GM23338 (cell line): ENCODE results near the gene UVRAG. TPM values are rescaled to one million over a fixed set of nuclear protein-coding genes. Genes with fewer than 3 reads are reported as not detected.

ENCODE experiments used
- ATAC-seq: fragments of 200-7000 bp; cut with Tn5 transposase; 3 replicates; pipeline ENCODE4 v1.9.1; 2020
- DNase-seq: peaks from one replicate; pipeline ENCODE4 v3.0.0-alpha.2; 2015; ENCODE audit warnings: low spot score
- H2AFZ ChIP-seq: fragments of 200-600 bp; sonication (generic); 2 replicates; pipeline ENCODE4 v1.8.0; 2016; ENCODE audit warnings: antibody characterized with exemption, mild to moderate bottlenecking, moderate library complexity
- H3F3A ChIP-seq: fragments of 200-600 bp; sonication (generic); replicated peaks from 2 replicates; pipeline ENCODE4 v1.8.0; 2017; ENCODE audit warnings: antibody characterized with exemption, mixed run types, low read depth
- H3K27ac ChIP-seq: fragments of 200-600 bp; sonication (generic); 2 replicates; pipeline ENCODE4 v1.6.1; 2016; ENCODE audit warnings: low read depth
- H3K27me3 ChIP-seq: fragments of 200-600 bp; sonication (generic); 2 replicates; pipeline ENCODE4 v1.8.0; 2016; ENCODE audit warnings: mild to moderate bottlenecking, mixed run types, moderate library complexity; ENCODE audit not compliant: insufficient read depth
- H3K36me3 ChIP-seq: fragments of 200-600 bp; sonication (generic); 2 replicates; pipeline ENCODE4 v1.8.0; 2016; ENCODE audit warnings: mild to moderate bottlenecking; ENCODE audit not compliant: insufficient read depth
- H3K4me1 ChIP-seq: fragments of 200-600 bp; sonication (generic); 2 replicates; pipeline ENCODE4 v1.8.0; 2016; ENCODE audit warnings: mild to moderate bottlenecking, moderate library complexity; ENCODE audit not compliant: insufficient read depth
- H3K4me2 ChIP-seq: fragments of 200-600 bp; sonication (generic); 2 replicates; pipeline ENCODE4 v1.7.1; 2017; ENCODE audit warnings: mixed run types
- H3K4me3 ChIP-seq: fragments of 200-600 bp; sonication (generic); 2 replicates; pipeline ENCODE4 v1.6.1; 2016; ENCODE audit warnings: mixed run types
- H3K79me2 ChIP-seq: fragments of 200-600 bp; sonication (generic); replicated peaks from 2 replicates; pipeline ENCODE4 v1.8.0; 2017; ENCODE audit warnings: mild to moderate bottlenecking; ENCODE audit not compliant: insufficient read depth
- H3K9me2 ChIP-seq: fragments of 200-600 bp; sonication (generic); 2 replicates; pipeline ENCODE4 v1.8.0; 2017; ENCODE audit not compliant: insufficient read depth
- H4K20me1 ChIP-seq: fragments of 200-600 bp; sonication (generic); replicated peaks from 2 replicates; pipeline ENCODE4 v1.8.0; 2017; ENCODE audit warnings: mild to moderate bottlenecking; ENCODE audit not compliant: insufficient read depth
- H3K27ac Mint-ChIP-seq: 2 replicates; pipeline ENCODE4 v1.8.0; 2020; ENCODE audit warnings: inconsistent platforms, mild to moderate bottlenecking, moderate library complexity, mixed read lengths
- H3K27me3 Mint-ChIP-seq: 3 replicates; pipeline ENCODE4 v1.8.0; 2022; ENCODE audit warnings: low read depth, mild to moderate bottlenecking, moderate library complexity, mixed read lengths, inconsistent platforms; ENCODE audit not compliant: insufficient read depth, poor library complexity
- H3K36me3 Mint-ChIP-seq: 3 replicates; pipeline ENCODE4 v1.8.0; 2021; ENCODE audit warnings: low read depth, mild to moderate bottlenecking, inconsistent platforms, moderate library complexity, mixed read lengths
- H3K4me1 Mint-ChIP-seq: 3 replicates; pipeline ENCODE4 v1.8.0; 2020; ENCODE audit warnings: mild to moderate bottlenecking, inconsistent platforms, mixed read lengths
- H3K4me3 Mint-ChIP-seq: 3 replicates; pipeline ENCODE4 v1.8.0; 2021; ENCODE audit warnings: moderate library complexity, mild to moderate bottlenecking, inconsistent platforms, mixed read lengths
- H3K9me3 Mint-ChIP-seq: 3 replicates; pipeline ENCODE4 v1.8.0; 2020; ENCODE audit warnings: moderate library complexity, mild to moderate bottlenecking, inconsistent platforms, mixed read lengths
- CREB1 ChIP-seq: fragments of 250-450 bp; sonication (Bioruptor Pico); IDR thresholded peaks from 2 replicates; pipeline ENCODE4 v1.5.0; 2020; ENCODE audit warnings: low read depth, mild to moderate bottlenecking, moderate library complexity
- CTCF ChIP-seq, 2 experiments: fragments of 200-600 bp in 1 of 2; sonication (generic) in 1 of 2; conservative IDR thresholded peaks; 2 replicates each; pipeline versions ENCODE4 v1.5.1 to v1.6.1; 2016 to 2017; ENCODE audit warnings: antibody characterized with exemption in 2 of 2, low read depth in 2 of 2, mild to moderate bottlenecking in 2 of 2, moderate library complexity in 1 of 2
- ETS1 ChIP-seq: IDR thresholded peaks from 2 replicates; pipeline ENCODE4 v1.6.1; 2016; ENCODE audit warnings: antibody characterized with exemption
- EZH2 ChIP-seq: fragments of 200-600 bp; sonication (generic); IDR thresholded peaks from one replicate; pipeline ENCODE4 v1.8.0; 2017; ENCODE audit warnings: antibody characterized with exemption, mild to moderate bottlenecking, low read depth; ENCODE audit not compliant: unreplicated experiment
- EZH2phosphoT487 ChIP-seq: fragments of 200-600 bp; sonication (generic); IDR thresholded peaks from one replicate; pipeline ENCODE4 v1.8.1; 2018; ENCODE audit warnings: antibody characterized with exemption; ENCODE audit not compliant: unreplicated experiment
- NANOG ChIP-seq: IDR thresholded peaks from 2 replicates; pipeline ENCODE4 v1.6.1; 2016; ENCODE audit warnings: antibody characterized with exemption, borderline replicate concordance
- POLR2AphosphoS5 ChIP-seq: IDR thresholded peaks from 2 replicates; pipeline ENCODE4 v1.6.1; 2016; ENCODE audit warnings: antibody characterized with exemption, low read depth
- REST ChIP-seq: IDR thresholded peaks from one replicate; pipeline ENCODE4 v1.6.1; 2018; ENCODE audit warnings: antibody characterized with exemption; ENCODE audit not compliant: unreplicated experiment
- STAT1 ChIP-seq: IDR thresholded peaks from one replicate; pipeline ENCODE4 v1.6.1; 2016; ENCODE audit warnings: antibody characterized with exemption; ENCODE audit not compliant: unreplicated experiment
- ZNF331 ChIP-seq: fragments of 250-450 bp; sonication (Bioruptor Pico); IDR thresholded peaks from 2 replicates; pipeline ENCODE4 v1.5.0; 2020; ENCODE audit warnings: low read depth, mild to moderate bottlenecking, moderate library complexity
- polyA plus RNA-seq: library from polyadenylated mRNA; unstranded; fragments of >200 nt; fragmentation: Nextera tagmentation; extraction: Ambion mirVana; gene quantifications from 2 replicates; pipeline ENCODE4 v1.2.1, GENCODE V29; 2016
- total RNA-seq: library from RNA; depleted of rRNA; stranded (reverse); fragments of >200 nt; shearing (Covaris generic); gene quantifications from 2 replicates; pipeline ENCODE4 v1.2.3, GENCODE V29; 2014

Gene UVRAG
- total and polyA plus RNA-seq, 2 experiments from 2014 or later: 15.3 to 17.4 TPM

- Histone ChIP-seq H3K27me3 (no peaks in the 10 kb centered on the region), H2AFZ (no peak overlapping the region), H3K4me3 (no peak overlapping the region), H3K27ac (no peak overlapping the region), H3K79me2 (no peaks in the 10 kb centered on the region), H3K36me3 (no peaks in the 10 kb centered on the region), H3K9me2 (no peaks in the 10 kb centered on the region), H3F3A (no peaks in the 10 kb centered on the region), H3K4me1 (no peaks in the 10 kb centered on the region), H3K4me2 (no peak overlapping the region), H4K20me1 (no peaks in the 10 kb centered on the region)
- Mint-ChIP-seq H3K36me3 (no peaks in the 10 kb centered on the region; the same call in 2 of the 3 replicates), H3K27ac (no peak overlapping the region), H3K4me3 (no peak overlapping the region; the same call in 2 of the 3 replicates), H3K27me3 (peaks cover 12% of the 10 kb centered on the region), H3K9me3 (peaks cover 3% of the 10 kb centered on the region; the same call in 2 of the 3 replicates), H3K4me1 (peaks cover 8% of the 10 kb centered on the region)
- ATAC-seq (no peak), DNase-seq (no peak)
- TF ChIP-seq EZH2 (no peak), CREB1 (no peak)
Measured at GRCh38 chr11:76174330-76174729, 359.3 kb downstream of the UVRAG start.

- DNase-seq: no peak
- TF ChIP-seq ETS1 (no peak), ZNF331 (no peak), EZH2phosphoT487 (no peak), NANOG (no peak), REST (no peak), POLR2AphosphoS5 (no peak), EZH2 (no peak), STAT1 (no peak), CTCF (conservative IDR thresholded peaks at IDR 0.05; ENCODE audit: low read depth in 2 of 2) (no peak)
Measured at GRCh38 chr11:76175783-76176182, 360.8 kb downstream of the UVRAG start.

More at GRCh38 chr11:76175783-76176182, 360.8 kb downstream of the UVRAG start:
- Mint-ChIP-seq H3K9me3 (peaks cover 3% of the 10 kb centered on the region; the same call in 2 of the 3 replicates), H3K4me3 (no peak overlapping the region), H3K27ac (no peak overlapping the region), H3K4me1 (peaks cover 8% of the 10 kb centered on the region), H3K36me3 (no peaks in the 10 kb centered on the region; the same call in 2 of the 3 replicates), H3K27me3 (peaks cover 12% of the 10 kb centered on the region)
- H2AFZ ChIP-seq: no peak overlapping the region
- no peaks in the 10 kb centered on the region for H3K36me3 ChIP-seq
- H3K4me1 ChIP-seq: no peaks in the 10 kb centered on the region
- H3F3A ChIP-seq: no peaks in the 10 kb centered on the region
- no peaks in the 10 kb centered on the region for H3K27me3 ChIP-seq
- H3K9me2 ChIP-seq: no peaks in the 10 kb centered on the region
- no peaks in the 10 kb centered on the region for H3K79me2 ChIP-seq
- no peak overlapping the region for H3K4me2 ChIP-seq
- no peak overlapping the region for H3K27ac ChIP-seq
- H4K20me1 ChIP-seq: no peaks in the 10 kb centered on the region
- no peak for ATAC-seq
- H3K4me3 ChIP-seq: no peak overlapping the region
